Osteoblast (primary cell): ENCODE data around the gene SCD5. TPM values are rescaled to one million over a fixed set of nuclear protein-coding genes. Genes with fewer than 3 reads are reported as not detected.

Experiments used
- DNase-seq: peaks from one replicate; pipeline ENCODE4 v3.0.0; 2011; ENCODE audit warnings: low spot score, mixed read lengths; ENCODE audit not compliant: insufficient read length; ENCODE audit errors: missing footprints
- H2AFZ ChIP-seq: 2 replicates; pipeline ENCODE4 v1.6.0; 2011; ENCODE audit warnings: mild to moderate bottlenecking, low read length
- H3K27ac ChIP-seq: 2 replicates; pipeline ENCODE4 v1.5.1; 2011; ENCODE audit warnings: mild to moderate bottlenecking, low read depth, low read length, moderate library complexity
- H3K27me3 ChIP-seq: 2 replicates; pipeline ENCODE4 v1.6.0; 2012; ENCODE audit warnings: mild to moderate bottlenecking, control low read depth, inconsistent platforms, low read length, moderate library complexity; ENCODE audit not compliant: insufficient read depth
- H3K36me3 ChIP-seq: 2 replicates; pipeline ENCODE4 v1.5.1; 2011; ENCODE audit warnings: mild to moderate bottlenecking, low read length, control low read depth, moderate library complexity; ENCODE audit not compliant: insufficient read depth
- H3K4me1 ChIP-seq: 2 replicates; pipeline ENCODE4 v1.5.1; 2011; ENCODE audit warnings: mild to moderate bottlenecking, low read length, control low read depth, moderate library complexity; ENCODE audit not compliant: insufficient read depth
- H3K4me2 ChIP-seq: 2 replicates; pipeline ENCODE4 v1.6.0; 2011; ENCODE audit warnings: mild to moderate bottlenecking, low read length; ENCODE audit not compliant: insufficient read depth
- H3K4me3 ChIP-seq: fragments of 200-600 bp; sonication (generic); 3 replicates; pipeline ENCODE4 v1.5.1; 2012; ENCODE audit warnings: mild to moderate bottlenecking, low read length, inconsistent platforms; ENCODE audit not compliant: insufficient read depth
- H3K79me2 ChIP-seq: 2 replicates; pipeline ENCODE4 v1.6.0; 2012; ENCODE audit warnings: mild to moderate bottlenecking, low read length, control low read depth, inconsistent platforms; ENCODE audit not compliant: insufficient read depth
- H3K9me3 ChIP-seq: 2 replicates; pipeline ENCODE4 v1.5.1; 2011; ENCODE audit warnings: low read depth, low read length, control low read depth
- H4K20me1 ChIP-seq: 2 replicates; pipeline ENCODE4 v1.6.0; 2012; ENCODE audit warnings: mild to moderate bottlenecking, low read length, control low read depth; ENCODE audit not compliant: insufficient read depth
- CTCF ChIP-seq: IDR thresholded peaks from 2 replicates; pipeline ENCODE4 v1.5.1; 2011; ENCODE audit warnings: mild to moderate bottlenecking, low read depth, low read length, moderate library complexity; ENCODE audit errors: extremely low read depth
- total RNA-seq: library from RNA; depleted of rRNA; stranded (reverse); fragments of >200 nt; gene quantifications from 2 replicates; pipeline ENCODE4 v1.2.3, GENCODE V29; 2012

The SCD5 gene
- total RNA-seq, 1 donor, result 11.9 TPM

GRCh38 chr4:82648356-82648755 is 150.2 kb downstream of the SCD5 start:
- peaks cover 7% of the 10 kb centered on the region for H3K4me1 ChIP-seq
- H3K36me3 ChIP-seq, result no peaks in the 10 kb centered on the region
- TF ChIP-seq CTCF, result no peak
- no peaks in the 10 kb centered on the region for H3K27me3 ChIP-seq
- H2AFZ ChIP-seq, result no peak overlapping the region
- no peak overlapping the region for H3K4me2 ChIP-seq
- H4K20me1 ChIP-seq, result no peaks in the 10 kb centered on the region
- H3K9me3 ChIP-seq, result no peaks in the 10 kb centered on the region
- no peak overlapping the region for H3K27ac ChIP-seq
- no peak for DNase-seq
- no peak overlapping the region for H3K4me3 ChIP-seq
- H3K79me2 ChIP-seq, result no peaks in the 10 kb centered on the region

- no peak overlapping the region for H3K27ac ChIP-seq
- H2AFZ ChIP-seq, result no peak overlapping the region
- H3K27me3 ChIP-seq, result no peaks in the 10 kb centered on the region
- no peak for TF ChIP-seq CTCF
- no peaks in the 10 kb centered on the region for H3K9me3 ChIP-seq
- no peak overlapping the region for H3K4me2 ChIP-seq
- H3K4me3 ChIP-seq, result no peak overlapping the region
- no peaks in the 10 kb centered on the region for H3K36me3 ChIP-seq
- H3K79me2 ChIP-seq, result no peaks in the 10 kb centered on the region
- no peaks in the 10 kb centered on the region for H3K4me1 ChIP-seq
- H4K20me1 ChIP-seq, result no peaks in the 10 kb centered on the region
- DNase-seq, result no peak
Measured at GRCh38 chr4:82645936-82646565, 152.5 kb downstream of the SCD5 start.

- Histone ChIP-seq H3K4me3 (no peak overlapping the region), H4K20me1 (no peaks in the 10 kb centered on the region), H3K4me2 (no peak overlapping the region), H3K9me3 (no peaks in the 10 kb centered on the region), H3K4me1 (no peaks in the 10 kb centered on the region), H3K36me3 (no peaks in the 10 kb centered on the region), H3K27me3 (no peaks in the 10 kb centered on the region), H2AFZ (no peak overlapping the region), H3K27ac (no peak overlapping the region), H3K79me2 (no peaks in the 10 kb centered on the region)
- no peak for TF ChIP-seq CTCF
- DNase-seq, result no peak
Measured at GRCh38 chr4:82644734-82645126, 153.9 kb downstream of the SCD5 start.

DNA sequence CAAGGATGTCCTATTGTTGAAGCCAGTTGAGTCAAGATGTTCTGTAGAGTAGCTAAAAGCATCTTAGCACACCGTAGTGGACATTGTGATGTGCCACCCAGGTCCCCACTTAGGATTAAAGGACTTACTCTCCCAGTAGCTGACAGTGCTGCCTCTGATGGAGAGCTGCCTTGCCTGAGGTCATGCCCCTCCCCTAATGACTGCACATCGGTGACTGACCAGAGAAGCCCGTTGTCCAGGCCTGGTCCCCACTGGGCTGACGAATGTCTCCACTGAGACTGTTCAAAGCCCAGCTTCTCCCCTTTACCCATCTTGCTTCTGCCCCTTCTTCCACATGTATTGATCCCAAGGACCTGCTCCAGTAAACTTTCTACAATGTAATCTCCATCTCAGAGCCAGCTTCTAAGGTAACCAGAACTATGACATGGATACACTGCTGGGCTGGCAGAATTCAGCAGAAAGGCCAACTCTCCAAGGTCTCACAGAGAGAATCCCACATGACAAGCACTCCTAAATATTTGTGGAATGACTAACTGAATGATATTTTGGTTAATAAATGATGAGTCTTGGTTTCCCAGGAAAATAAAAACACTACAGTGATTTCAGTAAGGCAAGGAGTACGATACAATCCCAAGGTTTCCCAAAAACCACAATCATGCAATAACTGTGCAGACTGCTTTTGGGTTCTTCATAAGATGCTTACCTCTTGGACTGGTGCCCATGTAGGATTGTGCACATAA is 154.4 kb downstream of the SCD5 start:
- Histone ChIP-seq H3K4me1 (no peaks in the 10 kb centered on the region), H3K4me3 (no peak overlapping the region), H3K4me2 (no peak overlapping the region), H3K36me3 (no peaks in the 10 kb centered on the region), H3K27ac (no peak overlapping the region), H3K79me2 (no peaks in the 10 kb centered on the region), H2AFZ (no peak overlapping the region), H3K9me3 (no peaks in the 10 kb centered on the region), H3K27me3 (no peaks in the 10 kb centered on the region), H4K20me1 (no peaks in the 10 kb centered on the region)
- no peak for DNase-seq
- TF ChIP-seq CTCF, result no peak
